Common myeloid progenitor, CD34-positive (primary cell): ENCODE measurements around the gene TMC4.

Experiments used
- CTCF ChIA-PET: fragments of 350-600 bp; sonication (Branson Sonifier 250); formaldehyde crosslinking; loops from one replicate; lab custom pipeline; 2021; ENCODE audit warnings: antibody characterized with exemption; lab: Charles Lee
- POLR2A ChIA-PET: fragments of 350-600 bp; sonication (Branson Sonifier 250); formaldehyde crosslinking; loops from one replicate; lab custom pipeline; 2021; ENCODE audit warnings: antibody characterized with exemption; lab: Charles Lee
- DNase-seq, 3 donors: peaks; one replicate each; pipeline versions ENCODE4 v3.0.0 to v3.0.0-alpha.2; 2013
- H3K27ac ChIP-seq, 2 experiments: 1 replicate in 1 of 2; 2 replicates in 1 of 2; pipeline ENCODE4 v1.7.0; 2013; ENCODE audit warnings: inconsistent platforms in 2 of 2, low read length in 2 of 2, mild to moderate bottlenecking in 2 of 2, low read depth in 1 of 2, moderate library complexity in 1 of 2; ENCODE audit not compliant: severe bottlenecking in 2 of 2, insufficient read depth in 1 of 2, poor library complexity in 1 of 2
- H3K27me3 ChIP-seq, 5 experiments: replicated peaks in 2 of 5; 1 replicate in 3 of 5; 2 replicates in 2 of 5; pipeline versions ENCODE4 v1.6.1 to v1.7.0; 2013; ENCODE audit warnings: low read length in 4 of 5, mild to moderate bottlenecking in 2 of 5, moderate library complexity in 2 of 5, inconsistent platforms in 1 of 5; ENCODE audit not compliant: insufficient read depth in 5 of 5, control insufficient read depth in 4 of 5
- H3K36me3 ChIP-seq, 4 experiments: 1 replicate in 2 of 4; 2 replicates in 2 of 4; pipeline versions ENCODE4 v1.6.1 to v1.7.0; 2013; ENCODE audit warnings: low read length in 3 of 4, control low read depth in 1 of 4, mild to moderate bottlenecking in 1 of 4; ENCODE audit not compliant: control insufficient read depth in 4 of 4, insufficient read depth in 4 of 4
- H3K4me1 ChIP-seq, 4 experiments: 1 replicate in 3 of 4; 2 replicates in 1 of 4; pipeline versions ENCODE4 v1.6.1 to v1.7.1; 2013; ENCODE audit warnings: low read length in 3 of 4, mild to moderate bottlenecking in 3 of 4, control low read depth in 1 of 4, inconsistent platforms in 1 of 4, moderate library complexity in 1 of 4; ENCODE audit not compliant: control insufficient read depth in 4 of 4, insufficient read depth in 4 of 4; ENCODE audit errors: control extremely low read depth in 1 of 4
- H3K4me3 ChIP-seq, 7 experiments: 1 replicate in 4 of 7; 2 replicates in 3 of 7; pipeline versions ENCODE4 v1.5.1 to v1.7.0; 2013; ENCODE audit warnings: mild to moderate bottlenecking in 7 of 7, low read length in 6 of 7, moderate library complexity in 6 of 7, inconsistent platforms in 2 of 7, low read depth in 2 of 7, control low read depth in 1 of 7; ENCODE audit not compliant: insufficient read depth in 4 of 7, control insufficient read depth in 1 of 7; ENCODE audit errors: extremely low read depth in 1 of 7
- H3K9me3 ChIP-seq, 5 experiments: 1 replicate in 4 of 5; 2 replicates in 1 of 5; pipeline versions ENCODE4 v1.6.1 to v1.7.1; 2013; ENCODE audit warnings: low read length in 4 of 5, mild to moderate bottlenecking in 2 of 5, inconsistent platforms in 1 of 5, low read depth in 1 of 5, moderate library complexity in 1 of 5; ENCODE audit not compliant: control insufficient read depth in 4 of 5, insufficient read depth in 2 of 5; ENCODE audit errors: control extremely low read depth in 1 of 5
- WGBS: methylation state at CpG from one replicate; pipeline ENCODE4 v1.1.5; 2013; ENCODE audit not compliant: insufficient coverage; 5-methylcytosine and 5-hydroxymethylcytosine counted together

The TMC4 gene

DNA sequence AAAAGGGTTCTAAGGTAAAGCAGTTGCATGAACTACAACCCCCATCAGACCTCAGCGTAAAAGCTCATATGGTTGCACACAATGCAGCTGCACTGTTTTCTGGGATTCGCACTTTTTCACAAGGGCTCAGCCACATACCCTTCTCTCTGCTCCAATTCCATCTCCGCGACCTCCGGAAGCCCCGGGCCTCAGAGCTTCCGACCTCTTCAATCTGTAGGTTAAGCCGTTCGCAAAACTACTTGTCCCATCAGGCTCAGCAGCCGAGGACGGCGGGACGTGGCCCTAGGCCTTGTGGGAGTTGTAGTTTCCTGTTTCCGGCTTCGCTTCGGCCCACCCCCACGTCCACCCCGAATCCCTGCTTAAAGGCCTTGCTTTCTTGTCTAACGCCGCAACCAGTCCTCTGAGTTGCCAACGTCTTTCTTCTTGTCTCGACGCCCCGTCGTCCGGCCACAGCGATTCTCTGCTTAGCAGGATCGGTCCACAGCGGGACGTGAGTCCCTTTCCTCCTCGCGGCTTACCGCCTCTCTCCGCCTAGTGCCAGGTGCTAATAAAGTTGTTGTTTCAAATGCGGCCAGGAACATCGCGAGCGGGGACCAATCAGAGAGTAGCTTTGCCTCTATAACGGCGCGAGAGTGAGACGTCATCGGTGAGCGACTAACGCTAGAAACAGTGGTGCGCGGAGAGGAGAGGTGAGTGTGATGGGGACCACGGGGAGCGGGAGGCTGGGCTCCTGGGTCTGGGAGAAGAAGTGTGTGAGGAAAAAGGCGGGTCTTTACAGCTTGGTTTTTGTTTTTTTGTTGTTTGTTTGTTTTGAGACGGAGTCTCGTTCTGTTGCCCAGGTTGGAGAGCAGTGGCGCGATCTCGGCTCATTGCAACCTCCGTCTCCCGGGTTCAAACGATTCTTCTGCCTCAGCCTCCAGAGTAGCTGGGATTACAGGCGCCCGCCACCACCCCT lies 57.6 kb downstream of the TMC4 start, which contains the start of the genes PRPF31 and TFPT:
Gene PRPF31, plus strand, starts transcription at position 646 of the 955 bp plus-strand sequence. CDS start 2,525 bp downstream, outside the sequence.
Gene TFPT, minus strand, starts transcription at position 549 of the 955 bp plus-strand sequence. Its CDS starts 388 bp downstream, at position 161.
- CTCF ChIA-PET = interaction anchor here (1.3 kb wide), 2 partner anchors 20 to 21 kb away, joined by 4 read pairs; no protein-coding TSS in a partner anchor
- Histone ChIP-seq H3K4me3 (peak within 1 kb of the TSS; percentile 85 to 99 (median 94)), H3K27ac (peak within 1 kb of the TSS; percentile 78 to 89), H3K4me1 (peaks cover 0 to 23% (median 20%) of the 10 kb centered on the region in 4 experiments), H3K27me3 (no peaks in the 10 kb centered on the region), H3K9me3 (no peaks in the 10 kb centered on the region), H3K36me3 (peaks cover 2 to 41% (median 30%) of the 10 kb centered on the region in 4 experiments)
- WGBS = under 1% methylated on average over 54 of the region's 60 CpGs
- DNase-seq = peak; percentile 99
- POLR2A ChIA-PET = interaction anchor here (0.6 to 1.7 kb wide), 5 partner anchors 8 to 597 kb away, joined by 3 to 11 read pairs (median 4); partner anchors contain the start of genes CNOT3 and LENG1

DNA sequence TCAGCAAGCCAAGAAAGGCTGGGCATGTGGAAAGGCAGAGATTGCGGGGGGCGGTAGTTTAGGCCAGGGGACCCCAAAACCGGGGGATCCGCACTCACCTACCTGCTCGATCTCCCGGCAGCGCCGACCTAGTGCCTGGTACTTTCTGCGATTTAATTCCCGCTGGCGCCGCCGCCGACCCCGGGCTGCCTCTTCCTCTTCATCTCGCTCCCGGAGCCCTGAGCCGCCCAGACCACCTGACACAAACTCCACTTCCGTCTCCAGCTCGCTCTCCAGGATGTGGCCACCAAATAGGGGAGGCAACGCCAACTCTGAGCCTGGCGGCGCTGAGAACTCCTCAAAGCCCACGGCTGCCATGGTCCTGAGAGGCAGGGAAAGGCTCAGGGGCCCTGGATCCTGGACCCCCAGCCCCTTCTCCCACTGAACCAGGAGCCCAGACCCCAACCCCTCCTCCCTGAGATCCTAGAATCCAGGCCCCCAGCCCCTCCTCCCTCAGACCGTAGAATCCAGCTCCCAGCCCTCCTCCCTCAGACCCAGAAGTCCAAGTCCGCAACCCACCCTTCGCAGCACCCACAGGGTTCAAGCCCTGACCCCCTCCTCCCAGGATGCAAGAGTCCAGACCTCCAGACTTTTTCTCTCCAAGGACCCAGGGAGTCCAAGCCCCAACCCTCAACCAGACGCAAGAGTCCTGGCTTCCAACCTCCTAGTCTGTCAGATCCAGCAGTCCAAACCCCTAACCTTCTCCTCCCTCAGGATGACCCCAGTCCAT lies 58.4 kb downstream of the TMC4 start:
- H3K9me3 ChIP-seq = no peaks in the 10 kb centered on the region
- peak; percentile 57 to 70 (median 66) for DNase-seq
- H3K36me3 ChIP-seq = peaks cover 2 to 41% (median 27%) of the 10 kb centered on the region in 4 experiments
- H3K4me1 ChIP-seq = peaks cover 0 to 23% (median 20%) of the 10 kb centered on the region in 4 experiments
- H3K27me3 ChIP-seq = no peaks in the 10 kb centered on the region
- CTCF ChIA-PET = interaction anchor here (1.3 kb wide), 2 partner anchors 19 to 22 kb away, joined by 4 read pairs; no protein-coding TSS in a partner anchor
- peak overlapping the region; percentile 85 to 99 (median 94) for H3K4me3 ChIP-seq
- POLR2A ChIA-PET = interaction anchor here (1.2 to 1.7 kb wide), 3 partner anchors 11 to 45 kb away, joined by 4 to 11 read pairs (median 9); partner anchors contain the start of genes CNOT3 and LENG1
- 3% methylated on average over 16 of the region's 28 CpGs for WGBS
- H3K27ac ChIP-seq = peak overlapping the region; percentile 78 to 89
